Caco-2 (cell line): ENCODE data around the gene GPC1. TPM values are rescaled to one million over a fixed set of nuclear protein-coding genes. Genes with fewer than 3 reads are reported as not detected.
A peak's percentile ranks its signal among the peaks of the same experiment; 100 is the strongest.

Source experiments
- BruUV-seq: library from RNA; stranded (reverse); fragments of 400-500 nt; replicated peaks from 2 replicates; lab custom pipeline; 2021; lab: Mats Ljungman, UMichigan
- CTCF ChIA-PET: fragments of 300-600 bp; sonication (Branson Sonifier 250); formaldehyde crosslinking; loops from one replicate; lab custom pipeline; 2022; ENCODE audit warnings: antibody characterized with exemption; lab: Charles Lee
- POLR2A ChIA-PET: fragments of 300-600 bp; sonication (Branson Sonifier 250); formaldehyde crosslinking; loops from one replicate; lab custom pipeline; 2022; ENCODE audit warnings: antibody characterized with exemption; lab: Charles Lee
- DNase-seq, 2 experiments: peaks; one replicate each; pipeline versions ENCODE4 v3.0.0 to v3.0.0-alpha.2; 2020 to 2022
- H3K27me3 ChIP-seq: replicated peaks from 2 replicates; pipeline ENCODE4 v1.6.0; 2011; ENCODE audit warnings: low read length; ENCODE audit not compliant: control insufficient read depth, insufficient read depth
- H3K36me3 ChIP-seq: 2 replicates; pipeline ENCODE4 v1.5.1; 2011; ENCODE audit warnings: low read length; ENCODE audit not compliant: control insufficient read depth, insufficient read depth
- H3K4me1 ChIP-seq: fragments of 250-450 bp; sonication (Bioruptor Pico); 2 replicates; pipeline ENCODE4 v1.5.1; 2020; ENCODE audit warnings: mild to moderate bottlenecking
- H3K4me3 ChIP-seq: 2 replicates; pipeline ENCODE4 v1.5.1; 2011; ENCODE audit warnings: low read depth, mild to moderate bottlenecking, control low read depth, low read length
- H3K9me3 ChIP-seq: fragments of 250-450 bp; sonication (Bioruptor Pico); 2 replicates; pipeline ENCODE4 v1.5.1; 2020; ENCODE audit warnings: mild to moderate bottlenecking, moderate library complexity
- H3K27ac Mint-ChIP-seq: one replicate; pipeline ENCODE4 v1.8.0; 2022; ENCODE audit warnings: mixed read lengths; ENCODE audit not compliant: unreplicated experiment
- H3K27me3 Mint-ChIP-seq: one replicate; pipeline ENCODE4 v1.8.0; 2022; ENCODE audit warnings: mixed read lengths; ENCODE audit not compliant: insufficient read depth, unreplicated experiment
- H3K36me3 Mint-ChIP-seq: one replicate; pipeline ENCODE4 v1.8.0; 2022; ENCODE audit warnings: mild to moderate bottlenecking, mixed read lengths; ENCODE audit not compliant: insufficient read depth, unreplicated experiment
- H3K4me1 Mint-ChIP-seq: one replicate; pipeline ENCODE4 v1.8.0; 2022; ENCODE audit warnings: low read depth, mixed read lengths; ENCODE audit not compliant: unreplicated experiment
- H3K4me3 Mint-ChIP-seq: one replicate; pipeline ENCODE4 v1.8.0; 2022; ENCODE audit warnings: mild to moderate bottlenecking, moderate library complexity, mixed read lengths; ENCODE audit not compliant: unreplicated experiment
- H3K9me3 Mint-ChIP-seq: one replicate; pipeline ENCODE4 v1.8.0; 2022; ENCODE audit warnings: mixed read lengths; ENCODE audit not compliant: unreplicated experiment
- intact Hi-C: fragments of 100-400 bp; cut with micrococcal nuclease; formaldehyde crosslinking; loops from one replicate; pipeline ENCODE4 v1.10.0; 2022; ENCODE audit not compliant: unreplicated experiment
- total RNA-seq: library from RNA; stranded (reverse); gene quantifications from 2 replicates; pipeline ENCODE4 v1.2.3, GENCODE V29; 2022
- TF ChIP-seq, protein P1 (sequence below), 2 experiments: fragments of 200-600 bp in 1 of 2; IDR thresholded peaks; 1 replicate in 1 of 2; 2 replicates in 1 of 2; pipeline versions ENCODE4 v1.5.1 to v1.8.0; 2011 to 2022; ENCODE audit warnings: antibody characterized with exemption in 1 of 2, control low read depth in 1 of 2, inconsistent platforms in 1 of 2, low read depth in 1 of 2, low read length in 1 of 2, mild to moderate bottlenecking in 1 of 2, moderate library complexity in 1 of 2; ENCODE audit not compliant: insufficient read depth in 1 of 2, severe bottlenecking in 1 of 2, unreplicated experiment in 1 of 2

GPC1 gene
- total RNA-seq, 1 experiment from 2014 or later: 45.2 TPM

GRCh38 chr2:240505910-240506309 lies 70.4 kb downstream of the GPC1 start:
- no TSS peak for BruUV-seq
- CTCF ChIA-PET: no interaction called here
- no peak for DNase-seq
- no peaks in the 10 kb centered on the region for H3K27me3 Mint-ChIP-seq
- no peaks in the 10 kb centered on the region for H3K9me3 Mint-ChIP-seq
- TF ChIP-seq, protein P1, sequence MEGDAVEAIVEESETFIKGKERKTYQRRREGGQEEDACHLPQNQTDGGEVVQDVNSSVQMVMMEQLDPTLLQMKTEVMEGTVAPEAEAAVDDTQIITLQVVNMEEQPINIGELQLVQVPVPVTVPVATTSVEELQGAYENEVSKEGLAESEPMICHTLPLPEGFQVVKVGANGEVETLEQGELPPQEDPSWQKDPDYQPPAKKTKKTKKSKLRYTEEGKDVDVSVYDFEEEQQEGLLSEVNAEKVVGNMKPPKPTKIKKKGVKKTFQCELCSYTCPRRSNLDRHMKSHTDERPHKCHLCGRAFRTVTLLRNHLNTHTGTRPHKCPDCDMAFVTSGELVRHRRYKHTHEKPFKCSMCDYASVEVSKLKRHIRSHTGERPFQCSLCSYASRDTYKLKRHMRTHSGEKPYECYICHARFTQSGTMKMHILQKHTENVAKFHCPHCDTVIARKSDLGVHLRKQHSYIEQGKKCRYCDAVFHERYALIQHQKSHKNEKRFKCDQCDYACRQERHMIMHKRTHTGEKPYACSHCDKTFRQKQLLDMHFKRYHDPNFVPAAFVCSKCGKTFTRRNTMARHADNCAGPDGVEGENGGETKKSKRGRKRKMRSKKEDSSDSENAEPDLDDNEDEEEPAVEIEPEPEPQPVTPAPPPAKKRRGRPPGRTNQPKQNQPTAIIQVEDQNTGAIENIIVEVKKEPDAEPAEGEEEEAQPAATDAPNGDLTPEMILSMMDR (IDR thresholded peaks at IDR 0.05; ENCODE audit: insufficient read depth in 1 of 2, low read depth in 1 of 2, low read length in 1 of 2, severe bottlenecking in 1 of 2, unreplicated experiment in 1 of 2): no peak
- H3K4me1 ChIP-seq: no peaks in the 10 kb centered on the region
- no peaks in the 10 kb centered on the region for H3K9me3 ChIP-seq
- H3K27me3 ChIP-seq: no peaks in the 10 kb centered on the region
- H3K27ac Mint-ChIP-seq: no peak overlapping the region
- no peaks in the 10 kb centered on the region for H3K36me3 Mint-ChIP-seq
- H3K4me1 Mint-ChIP-seq: no peaks in the 10 kb centered on the region
- H3K4me3 ChIP-seq: no peak overlapping the region
- no peaks in the 10 kb centered on the region for H3K36me3 ChIP-seq
- POLR2A ChIA-PET: no interaction called here
- H3K4me3 Mint-ChIP-seq: no peak overlapping the region
- intact Hi-C loops: no loop called here

- H3K36me3 ChIP-seq: no peaks in the 10 kb centered on the region
- Mint-ChIP-seq H3K36me3 (no peaks in the 10 kb centered on the region), H3K4me1 (no peaks in the 10 kb centered on the region), H3K9me3 (no peaks in the 10 kb centered on the region), H3K27ac (no peak overlapping the region), H3K27me3 (no peaks in the 10 kb centered on the region), H3K4me3 (no peak overlapping the region)
- TF ChIP-seq, protein P1 (IDR thresholded peaks at IDR 0.05; ENCODE audit: insufficient read depth in 1 of 2, low read depth in 1 of 2, low read length in 1 of 2, severe bottlenecking in 1 of 2, unreplicated experiment in 1 of 2): no peak
- no peaks in the 10 kb centered on the region for H3K27me3 ChIP-seq
- no peaks in the 10 kb centered on the region for H3K4me1 ChIP-seq
- DNase-seq: peak in 1 of 2 experiments; percentile 15
- intact Hi-C loops: no loop called here
- ChIA-PET CTCF (no interaction called here), POLR2A (no interaction called here)
- H3K4me3 ChIP-seq: no peak overlapping the region
- H3K9me3 ChIP-seq: no peaks in the 10 kb centered on the region
- no TSS peak for BruUV-seq
Measured at GRCh38 chr2:240506406-240507059, 71.1 kb downstream of the GPC1 start.

DNA sequence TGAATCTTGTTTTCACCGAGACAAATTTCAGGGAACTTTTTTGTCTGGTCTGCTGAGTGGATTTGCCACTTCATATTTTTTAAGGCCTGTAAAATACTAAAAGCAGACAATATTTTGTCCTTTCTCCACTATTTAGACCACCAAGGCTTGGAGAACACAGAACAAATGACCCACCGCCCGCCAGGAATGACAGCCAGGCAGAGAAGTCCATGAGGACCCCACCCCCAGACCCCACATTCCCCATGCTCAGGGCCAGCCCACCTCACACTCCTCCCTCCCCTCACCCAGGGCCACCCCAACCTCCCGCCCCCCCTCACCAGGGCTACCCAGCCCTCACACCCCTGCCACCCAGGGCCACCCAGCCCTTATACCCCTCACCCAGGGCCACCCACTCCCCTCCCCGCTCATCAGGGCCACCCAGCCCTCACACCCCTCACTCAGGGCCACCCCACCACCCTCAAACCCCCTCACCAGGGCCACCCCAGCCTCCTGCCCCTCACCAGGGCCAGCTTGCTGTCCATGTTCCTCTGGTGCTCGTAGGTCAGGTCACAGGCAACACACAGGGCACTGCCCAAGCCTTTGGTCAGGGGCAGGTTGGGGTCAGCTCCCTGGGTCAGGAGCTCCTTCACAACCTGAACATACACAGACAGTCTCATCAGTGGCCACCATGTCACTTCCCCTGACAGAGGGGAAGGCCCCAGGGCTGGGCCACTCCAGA lies 71.8 kb downstream of the GPC1 start:
- no peaks in the 10 kb centered on the region for H3K36me3 Mint-ChIP-seq
- TF ChIP-seq, protein P1 (IDR thresholded peaks at IDR 0.05; ENCODE audit: insufficient read depth in 1 of 2, low read depth in 1 of 2, low read length in 1 of 2, severe bottlenecking in 1 of 2, unreplicated experiment in 1 of 2): no peak
- H3K9me3 Mint-ChIP-seq: no peaks in the 10 kb centered on the region
- ChIA-PET POLR2A (no interaction called here), CTCF (no interaction called here)
- no peaks in the 10 kb centered on the region for H3K4me1 ChIP-seq
- BruUV-seq: no TSS peak
- no peaks in the 10 kb centered on the region for H3K27me3 ChIP-seq
- H3K4me3 Mint-ChIP-seq: no peak overlapping the region
- no peaks in the 10 kb centered on the region for H3K27me3 Mint-ChIP-seq
- DNase-seq: peak in 1 of 2 experiments; percentile 19
- H3K36me3 ChIP-seq: no peaks in the 10 kb centered on the region
- no peak overlapping the region for H3K4me3 ChIP-seq
- H3K4me1 Mint-ChIP-seq: no peaks in the 10 kb centered on the region
- intact Hi-C loops: no loop called here
- no peak overlapping the region for H3K27ac Mint-ChIP-seq
- no peaks in the 10 kb centered on the region for H3K9me3 ChIP-seq
